Caco-2 (cell line): ENCODE results near the gene SPACA7. TPM values are rescaled to one million over a fixed set of nuclear protein-coding genes. Genes with fewer than 3 reads are reported as not detected.

Source experiments
- BruUV-seq: library from RNA; stranded (reverse); fragments of 400-500 nt; replicated peaks from 2 replicates; lab custom pipeline; 2021; lab: Mats Ljungman, UMichigan
- CTCF ChIA-PET: fragments of 300-600 bp; sonication (Branson Sonifier 250); formaldehyde crosslinking; loops from one replicate; lab custom pipeline; 2022; ENCODE audit warnings: antibody characterized with exemption; lab: Charles Lee
- POLR2A ChIA-PET: fragments of 300-600 bp; sonication (Branson Sonifier 250); formaldehyde crosslinking; loops from one replicate; lab custom pipeline; 2022; ENCODE audit warnings: antibody characterized with exemption; lab: Charles Lee
- DNase-seq, 2 experiments: peaks; one replicate each; pipeline versions ENCODE4 v3.0.0 to v3.0.0-alpha.2; 2020 to 2022
- H3K27me3 ChIP-seq: replicated peaks from 2 replicates; pipeline ENCODE4 v1.6.0; 2011; ENCODE audit warnings: low read length; ENCODE audit not compliant: control insufficient read depth, insufficient read depth
- H3K36me3 ChIP-seq: 2 replicates; pipeline ENCODE4 v1.5.1; 2011; ENCODE audit warnings: low read length; ENCODE audit not compliant: control insufficient read depth, insufficient read depth
- H3K4me1 ChIP-seq: fragments of 250-450 bp; sonication (Bioruptor Pico); 2 replicates; pipeline ENCODE4 v1.5.1; 2020; ENCODE audit warnings: mild to moderate bottlenecking
- H3K4me3 ChIP-seq: 2 replicates; pipeline ENCODE4 v1.5.1; 2011; ENCODE audit warnings: low read depth, mild to moderate bottlenecking, control low read depth, low read length
- H3K9me3 ChIP-seq: fragments of 250-450 bp; sonication (Bioruptor Pico); 2 replicates; pipeline ENCODE4 v1.5.1; 2020; ENCODE audit warnings: mild to moderate bottlenecking, moderate library complexity
- H3K27ac Mint-ChIP-seq: one replicate; pipeline ENCODE4 v1.8.0; 2022; ENCODE audit warnings: mixed read lengths; ENCODE audit not compliant: unreplicated experiment
- H3K27me3 Mint-ChIP-seq: one replicate; pipeline ENCODE4 v1.8.0; 2022; ENCODE audit warnings: mixed read lengths; ENCODE audit not compliant: insufficient read depth, unreplicated experiment
- H3K36me3 Mint-ChIP-seq: one replicate; pipeline ENCODE4 v1.8.0; 2022; ENCODE audit warnings: mild to moderate bottlenecking, mixed read lengths; ENCODE audit not compliant: insufficient read depth, unreplicated experiment
- H3K4me1 Mint-ChIP-seq: one replicate; pipeline ENCODE4 v1.8.0; 2022; ENCODE audit warnings: low read depth, mixed read lengths; ENCODE audit not compliant: unreplicated experiment
- H3K4me3 Mint-ChIP-seq: one replicate; pipeline ENCODE4 v1.8.0; 2022; ENCODE audit warnings: mild to moderate bottlenecking, moderate library complexity, mixed read lengths; ENCODE audit not compliant: unreplicated experiment
- H3K9me3 Mint-ChIP-seq: one replicate; pipeline ENCODE4 v1.8.0; 2022; ENCODE audit warnings: mixed read lengths; ENCODE audit not compliant: unreplicated experiment
- intact Hi-C: fragments of 100-400 bp; cut with micrococcal nuclease; formaldehyde crosslinking; loops from one replicate; pipeline ENCODE4 v1.10.0; 2022; ENCODE audit not compliant: unreplicated experiment
- total RNA-seq: library from RNA; stranded (reverse); gene quantifications from 2 replicates; pipeline ENCODE4 v1.2.3, GENCODE V29; 2022
- TF ChIP-seq, protein P1 (sequence below), 2 experiments: fragments of 200-600 bp in 1 of 2; IDR thresholded peaks; 1 replicate in 1 of 2; 2 replicates in 1 of 2; pipeline versions ENCODE4 v1.5.1 to v1.8.0; 2011 to 2022; ENCODE audit warnings: antibody characterized with exemption in 1 of 2, control low read depth in 1 of 2, inconsistent platforms in 1 of 2, low read depth in 1 of 2, low read length in 1 of 2, mild to moderate bottlenecking in 1 of 2, moderate library complexity in 1 of 2; ENCODE audit not compliant: insufficient read depth in 1 of 2, severe bottlenecking in 1 of 2, unreplicated experiment in 1 of 2

SPACA7 gene
- total RNA-seq, 1 experiment from 2014 or later = not detected

- Mint-ChIP-seq H3K27ac (no peak overlapping the region), H3K36me3 (no peaks in the 10 kb centered on the region), H3K4me3 (no peak overlapping the region), H3K9me3 (no peaks in the 10 kb centered on the region), H3K27me3 (peaks cover 38% of the 10 kb centered on the region), H3K4me1 (no peaks in the 10 kb centered on the region)
- Histone ChIP-seq H3K9me3 (no peaks in the 10 kb centered on the region), H3K36me3 (no peaks in the 10 kb centered on the region), H3K27me3 (peaks cover 5% of the 10 kb centered on the region), H3K4me1 (no peaks in the 10 kb centered on the region), H3K4me3 (no peak overlapping the region)
- CTCF ChIA-PET = no interaction called here
- intact Hi-C loops = loop anchor here (10.0 kb wide), 1 partner anchor 256 kb away; no protein-coding TSS in a partner anchor
- TF ChIP-seq, protein P1, sequence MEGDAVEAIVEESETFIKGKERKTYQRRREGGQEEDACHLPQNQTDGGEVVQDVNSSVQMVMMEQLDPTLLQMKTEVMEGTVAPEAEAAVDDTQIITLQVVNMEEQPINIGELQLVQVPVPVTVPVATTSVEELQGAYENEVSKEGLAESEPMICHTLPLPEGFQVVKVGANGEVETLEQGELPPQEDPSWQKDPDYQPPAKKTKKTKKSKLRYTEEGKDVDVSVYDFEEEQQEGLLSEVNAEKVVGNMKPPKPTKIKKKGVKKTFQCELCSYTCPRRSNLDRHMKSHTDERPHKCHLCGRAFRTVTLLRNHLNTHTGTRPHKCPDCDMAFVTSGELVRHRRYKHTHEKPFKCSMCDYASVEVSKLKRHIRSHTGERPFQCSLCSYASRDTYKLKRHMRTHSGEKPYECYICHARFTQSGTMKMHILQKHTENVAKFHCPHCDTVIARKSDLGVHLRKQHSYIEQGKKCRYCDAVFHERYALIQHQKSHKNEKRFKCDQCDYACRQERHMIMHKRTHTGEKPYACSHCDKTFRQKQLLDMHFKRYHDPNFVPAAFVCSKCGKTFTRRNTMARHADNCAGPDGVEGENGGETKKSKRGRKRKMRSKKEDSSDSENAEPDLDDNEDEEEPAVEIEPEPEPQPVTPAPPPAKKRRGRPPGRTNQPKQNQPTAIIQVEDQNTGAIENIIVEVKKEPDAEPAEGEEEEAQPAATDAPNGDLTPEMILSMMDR (IDR thresholded peaks at IDR 0.05; ENCODE audit: insufficient read depth in 1 of 2, low read depth in 1 of 2, low read length in 1 of 2, severe bottlenecking in 1 of 2, unreplicated experiment in 1 of 2) = no peak
- POLR2A ChIA-PET = no interaction called here
- no peak for DNase-seq
- BruUV-seq = no TSS peak
Observed at GRCh38 chr13:112348642-112349345, 27.4 kb upstream of the SPACA7 start.

GRCh38 chr13:112349681-112350080, 26.5 kb upstream of the SPACA7 start:
- no peak overlapping the region for H3K4me3 ChIP-seq
- H3K27ac Mint-ChIP-seq = no peak overlapping the region
- DNase-seq = no peak
- no peaks in the 10 kb centered on the region for H3K9me3 Mint-ChIP-seq
- no peaks in the 10 kb centered on the region for H3K36me3 ChIP-seq
- no peak overlapping the region for H3K4me3 Mint-ChIP-seq
- H3K27me3 ChIP-seq = peaks cover 4% of the 10 kb centered on the region
- ChIA-PET CTCF (no interaction called here), POLR2A (no interaction called here)
- no peaks in the 10 kb centered on the region for H3K36me3 Mint-ChIP-seq
- TF ChIP-seq, protein P1 (IDR thresholded peaks at IDR 0.05; ENCODE audit: insufficient read depth in 1 of 2, low read depth in 1 of 2, low read length in 1 of 2, severe bottlenecking in 1 of 2, unreplicated experiment in 1 of 2) = no peak
- no TSS peak for BruUV-seq
- intact Hi-C loops = loop anchor here (10.0 kb wide), 1 partner anchor 255 kb away; no protein-coding TSS in a partner anchor
- peaks cover 30% of the 10 kb centered on the region for H3K27me3 Mint-ChIP-seq
- no peaks in the 10 kb centered on the region for H3K4me1 Mint-ChIP-seq
- H3K4me1 ChIP-seq = no peaks in the 10 kb centered on the region
- no peaks in the 10 kb centered on the region for H3K9me3 ChIP-seq

- Mint-ChIP-seq H3K9me3 (no peaks in the 10 kb centered on the region), H3K27me3 (peaks cover 30% of the 10 kb centered on the region), H3K36me3 (no peaks in the 10 kb centered on the region), H3K4me1 (no peaks in the 10 kb centered on the region), H3K4me3 (no peak overlapping the region), H3K27ac (no peak overlapping the region)
- intact Hi-C loops = no loop called here
- Histone ChIP-seq H3K4me3 (no peak overlapping the region), H3K4me1 (no peaks in the 10 kb centered on the region), H3K36me3 (no peaks in the 10 kb centered on the region), H3K27me3 (peaks cover 4% of the 10 kb centered on the region), H3K9me3 (no peaks in the 10 kb centered on the region)
- TF ChIP-seq, protein P1 (IDR thresholded peaks at IDR 0.05; ENCODE audit: insufficient read depth in 1 of 2, low read depth in 1 of 2, low read length in 1 of 2, severe bottlenecking in 1 of 2, unreplicated experiment in 1 of 2) = no peak
- DNase-seq = no peak
- CTCF ChIA-PET = no interaction called here
- POLR2A ChIA-PET = no interaction called here
- no TSS peak for BruUV-seq
Observed at GRCh38 chr13:112350300-112350699, 25.9 kb upstream of the SPACA7 start.
